ENCODE results near the gene TAOK3.

GRCh38 chr12:118353721-118354120 lies 19.0 kb downstream of the TAOK3 start:
- no peak for TF ChIP-seq CTCF (conservative IDR thresholded peaks at IDR 0.05 in 1 of 2, IDR thresholded peaks at IDR 0.05 in 1 of 2; ENCODE audit: extremely low read depth in 1 of 2, insufficient read depth in 1 of 2, low read depth in 1 of 2, low read length in 2 of 2)
- no peak for TF ChIP-seq EZH2 (IDR thresholded peaks at IDR 0.05; ENCODE audit: borderline replicate concordance, low read length)
